ENCODE results near the gene CLCN5.

Gene CLCN5

GRCh38 chrX:50097071-50097470, 174.7 kb downstream of the CLCN5 start:
- DNase-seq, result no peak

DNA sequence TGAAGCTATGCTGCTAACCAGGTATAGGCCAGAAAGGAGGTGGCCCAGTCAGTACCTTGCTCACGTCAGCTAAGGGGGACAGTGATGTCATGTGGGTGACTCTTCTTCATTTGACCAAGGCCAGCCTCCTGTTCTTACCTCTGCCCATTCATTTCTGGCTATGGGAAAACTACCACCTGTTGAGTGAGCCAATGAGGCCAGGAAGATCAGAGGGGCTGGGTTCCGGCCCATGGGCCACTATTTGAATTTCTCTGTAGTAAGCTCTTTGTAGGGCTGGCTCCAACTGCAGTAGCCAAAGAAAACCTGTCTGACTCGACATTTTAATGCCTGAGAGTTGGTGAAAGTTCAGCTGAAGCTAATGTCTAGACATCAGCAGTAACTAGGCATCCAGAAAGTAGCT, 175.8 kb downstream of the CLCN5 start:
- DNase-seq, result no peak

GRCh38 chrX:50098749-50099148, 176.4 kb downstream of the CLCN5 start:
- no peak for DNase-seq

- no peak for DNase-seq
Observed at GRCh38 chrX:50099331-50099730, 176.9 kb downstream of the CLCN5 start.

- DNase-seq, result no peak
Observed at GRCh38 chrX:50100188-50100587, 177.8 kb downstream of the CLCN5 start.

- DNase-seq, result no peak
Observed at GRCh38 chrX:50103176-50103575, 180.8 kb downstream of the CLCN5 start.

GRCh38 chrX:50103866-50104566, 181.6 kb downstream of the CLCN5 start:
- DNase-seq, result no peak

- DNase-seq, result no peak
Observed at GRCh38 chrX:50106051-50106675, 183.8 kb downstream of the CLCN5 start.

GRCh38 chrX:50107470-50107869, 185.1 kb downstream of the CLCN5 start:
- DNase-seq, result no peak

DNA sequence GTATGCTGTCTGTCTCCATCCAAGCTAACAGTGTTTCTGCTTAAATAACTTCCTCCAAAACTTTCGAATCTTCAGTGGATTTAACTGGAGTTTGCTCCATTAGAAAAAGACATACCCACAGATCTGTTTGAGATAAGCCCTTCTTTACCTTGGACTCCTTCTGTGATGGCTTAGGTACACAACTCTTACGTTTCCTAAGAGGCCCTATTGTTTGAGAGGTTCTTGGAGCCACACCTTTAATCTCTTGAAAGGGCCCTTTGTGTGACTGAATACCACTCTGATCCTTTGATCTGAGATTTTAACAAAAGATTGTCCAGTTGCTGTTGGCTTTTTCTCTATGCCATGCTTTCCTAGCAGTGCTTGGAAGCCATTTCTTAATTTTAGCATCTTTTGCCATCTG, 185.9 kb downstream of the CLCN5 start:
- DNase-seq, result no peak

- no peak for DNase-seq
Observed at GRCh38 chrX:50111742-50112141, 189.3 kb downstream of the CLCN5 start.

DNA sequence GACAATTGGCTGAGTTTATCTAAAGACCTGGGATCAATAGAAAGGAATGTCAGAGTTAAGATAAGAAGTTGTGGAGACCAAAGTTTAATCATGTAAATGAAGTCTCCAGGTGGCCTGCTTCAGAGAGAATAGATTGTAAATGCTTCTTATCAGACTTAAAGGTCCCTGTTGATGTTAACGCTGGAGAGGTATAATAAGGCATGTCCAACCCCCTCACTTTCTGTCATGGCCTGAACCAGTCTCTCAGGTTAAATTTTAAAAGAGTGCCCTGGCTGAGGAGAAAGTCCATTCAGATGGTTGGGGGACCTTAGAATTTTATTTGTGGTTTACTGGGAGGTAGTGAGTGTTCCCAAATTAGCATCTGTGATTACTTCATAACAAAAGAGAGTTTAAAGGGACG, 191.7 kb downstream of the CLCN5 start:
- DNase-seq, result no peak

GRCh38 chrX:50115973-50116372, 193.6 kb downstream of the CLCN5 start:
- DNase-seq, result no peak

- DNase-seq, result no peak
Observed at GRCh38 chrX:50117476-50117875, 195.1 kb downstream of the CLCN5 start.

DNA sequence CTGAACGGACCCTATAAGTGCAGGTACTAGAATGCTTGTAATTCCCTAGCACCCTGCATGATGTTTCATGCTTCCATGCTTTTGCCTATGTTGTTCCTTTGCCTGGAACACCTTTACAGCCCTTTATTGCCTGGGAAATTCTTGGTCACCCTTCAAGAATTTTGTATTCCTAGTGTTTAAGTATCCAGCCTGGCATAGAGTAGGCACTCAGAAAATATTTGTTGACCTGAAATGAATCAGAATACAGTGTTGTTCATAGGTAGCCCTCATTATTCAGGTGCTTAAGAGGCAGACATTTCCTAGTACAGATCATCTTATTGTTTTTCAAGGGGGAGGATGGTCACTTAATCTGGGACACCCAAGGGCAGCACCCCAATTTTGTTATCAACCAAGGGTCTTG, 203.1 kb downstream of the CLCN5 start:
- DNase-seq, result no peak

DNA sequence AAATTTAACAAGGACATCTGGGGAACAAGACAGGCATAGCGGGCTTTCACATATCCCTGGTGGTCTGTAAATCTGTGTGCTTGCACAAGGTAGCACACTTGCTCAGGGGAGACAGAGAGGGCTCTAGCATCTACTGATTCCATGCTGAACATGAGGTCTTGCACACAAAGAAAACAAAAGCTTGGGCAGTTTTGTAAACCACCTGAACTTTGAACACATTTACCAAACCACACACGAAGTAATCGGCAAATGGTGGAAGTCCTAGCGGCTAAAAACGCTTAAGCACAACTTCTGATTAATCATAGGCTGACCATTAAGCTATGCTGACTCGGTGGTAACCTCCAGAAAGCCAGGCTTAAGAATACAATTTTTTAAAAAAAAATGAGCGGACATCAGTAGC, 225.6 kb downstream of the CLCN5 start:
- DNase-seq, result no peak

Measured in activated CD8-positive, alpha-beta memory T cell treated with anti-CD3 and anti-CD28 coated beads, Interleukin-2, amount 50 U/mL, for 4 hours (primary cell).